Central memory CD8-positive, alpha-beta T cell (primary cell): ENCODE data around the gene SLC39A11.
"Not testable (repeated sequence)": the region's sequence is repeated elsewhere in the genome, so short reads cannot be mapped to it uniquely, and the experiment has no call there.

Experiments used
- ATAC-seq: fragments of 150-1000 bp; cut with Tn5 transposase; replicated peaks from 2 replicates; pipeline ENCODE4 v1.10.0; 2022; ENCODE audit warnings: mild to moderate bottlenecking, moderate FRiP score, moderate number of reproducible peaks; ENCODE audit not compliant: poor library complexity, severe bottlenecking; ENCODE audit errors: extremely low read depth
- DNase-seq, 2 donors: peaks; one replicate each; pipeline ENCODE4 v3.0.0; 2021; ENCODE audit warnings: low spot score in 2 of 2
- H3K27ac Mint-ChIP-seq: one replicate; pipeline ENCODE4 v1.8.0; 2022; ENCODE audit warnings: low read depth, mild to moderate bottlenecking, moderate library complexity, mixed read lengths
- H3K27me3 Mint-ChIP-seq: one replicate; pipeline ENCODE4 v1.8.0; 2022; ENCODE audit warnings: mixed read lengths
- H3K36me3 Mint-ChIP-seq: one replicate; pipeline ENCODE4 v1.8.0; 2022; ENCODE audit warnings: mild to moderate bottlenecking, moderate library complexity, mixed read lengths; ENCODE audit not compliant: insufficient read depth
- H3K4me1 Mint-ChIP-seq: one replicate; pipeline ENCODE4 v1.8.0; 2022; ENCODE audit warnings: mixed read lengths
- H3K4me3 Mint-ChIP-seq: one replicate; pipeline ENCODE4 v1.8.0; 2022; ENCODE audit warnings: mild to moderate bottlenecking, moderate library complexity, mixed read lengths
- H3K9me3 Mint-ChIP-seq: one replicate; pipeline ENCODE4 v1.8.0; 2022; ENCODE audit warnings: mixed read lengths

Gene SLC39A11, protein sequence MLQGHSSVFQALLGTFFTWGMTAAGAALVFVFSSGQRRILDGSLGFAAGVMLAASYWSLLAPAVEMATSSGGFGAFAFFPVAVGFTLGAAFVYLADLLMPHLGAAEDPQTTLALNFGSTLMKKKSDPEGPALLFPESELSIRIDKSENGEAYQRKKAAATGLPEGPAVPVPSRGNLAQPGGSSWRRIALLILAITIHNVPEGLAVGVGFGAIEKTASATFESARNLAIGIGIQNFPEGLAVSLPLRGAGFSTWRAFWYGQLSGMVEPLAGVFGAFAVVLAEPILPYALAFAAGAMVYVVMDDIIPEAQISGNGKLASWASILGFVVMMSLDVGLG

DNA sequence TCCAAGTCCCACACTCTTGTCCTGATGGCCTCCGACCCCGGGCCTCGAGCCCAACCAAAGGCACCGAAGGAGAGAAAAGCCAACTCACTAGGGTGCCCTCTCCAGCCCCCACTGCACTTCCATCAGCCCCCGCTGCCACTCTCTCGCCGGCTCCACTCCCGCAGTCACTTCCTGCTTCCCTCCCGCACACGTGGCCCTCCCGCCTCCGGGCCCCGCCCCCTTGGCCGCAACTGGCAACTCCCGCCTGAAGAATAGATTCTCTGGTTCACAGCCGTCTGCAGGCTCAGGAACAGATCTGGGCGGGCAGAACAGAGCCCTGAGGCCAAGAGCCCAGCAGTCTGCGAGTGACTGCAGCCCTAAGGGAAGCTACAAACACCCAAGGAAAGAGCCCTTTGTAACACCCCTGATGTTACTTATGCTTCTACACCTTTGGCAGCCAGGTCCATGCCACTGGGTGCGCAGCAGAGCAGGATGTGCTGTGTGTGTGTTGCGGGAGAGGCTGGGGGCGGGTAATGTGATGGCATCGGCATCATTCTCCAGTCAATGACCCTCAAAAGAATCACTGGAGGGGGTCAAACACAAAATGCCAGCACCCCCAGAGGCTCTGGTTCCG is at the start of gene SLC39A11:
Gene SLC39A11 (minus strand): TSS at position 166 of the 613 bp plus-strand sequence. CDS start 3,924 bp downstream, outside the sequence.
- Mint-ChIP-seq H3K9me3 (no peaks in the 10 kb centered on the region), H3K36me3 (no peaks in the 10 kb centered on the region), H3K4me3 (peak within 1 kb of the TSS; percentile 95), H3K27ac (peak within 1 kb of the TSS; percentile 88), H3K4me1 (peaks cover 32% of the 10 kb centered on the region), H3K27me3 (peaks cover 22% of the 10 kb centered on the region)
- ATAC-seq: peak; percentile 97
- DNase-seq: peak; percentile 77 to 82

DNA sequence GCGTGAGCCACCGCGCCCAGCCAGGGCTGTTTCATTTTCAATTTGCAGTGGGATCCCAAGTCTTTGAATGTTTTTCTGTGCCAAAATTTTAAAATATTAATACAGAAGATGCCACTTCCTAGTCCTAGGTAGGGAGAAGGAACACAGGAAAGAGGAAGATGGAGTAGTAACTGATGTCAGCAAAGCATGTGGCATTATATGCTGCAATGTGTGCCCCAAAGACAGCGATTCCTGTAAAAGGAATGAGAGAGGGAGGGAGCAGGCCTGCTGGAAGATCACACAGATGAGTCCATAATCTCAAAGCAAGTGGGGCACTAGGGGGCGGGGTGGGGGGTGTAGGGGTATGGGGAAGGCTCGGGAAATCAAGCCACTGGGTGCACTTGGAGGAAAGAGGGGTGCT is 48.9 kb upstream of the SLC39A11 start:
- Mint-ChIP-seq H3K9me3 (peaks cover 7% of the 10 kb centered on the region), H3K27me3 (peaks cover 17% of the 10 kb centered on the region), H3K4me1 (peaks cover 15% of the 10 kb centered on the region), H3K36me3 (no peaks in the 10 kb centered on the region), H3K27ac (no peak overlapping the region), H3K4me3 (no peak overlapping the region)
- ATAC-seq: no peak
- no peak for DNase-seq

DNA sequence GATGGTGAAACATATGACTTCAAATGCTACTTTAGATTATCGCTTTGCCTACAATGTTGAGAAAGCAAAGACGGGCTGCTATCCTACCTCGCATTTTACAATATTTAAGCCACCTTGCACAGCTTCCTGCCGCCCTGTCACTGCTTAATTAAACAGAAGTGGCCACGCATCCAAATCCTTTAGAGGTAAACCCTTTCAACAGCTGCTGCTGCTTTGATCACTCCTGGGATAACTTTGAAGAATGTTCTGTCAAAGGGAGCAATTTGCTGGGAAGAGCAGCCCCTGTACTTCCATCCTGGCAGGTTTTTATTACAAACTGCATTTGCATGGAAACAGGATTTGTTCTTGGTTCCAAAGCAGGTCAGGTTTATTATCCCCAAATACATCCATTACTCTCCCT is 48.1 kb upstream of the SLC39A11 start:
- ATAC-seq (no peak), DNase-seq (no peak)
- Mint-ChIP-seq H3K27ac (no peak overlapping the region), H3K9me3 (peaks cover 2% of the 10 kb centered on the region), H3K27me3 (peaks cover 17% of the 10 kb centered on the region), H3K4me1 (peaks cover 15% of the 10 kb centered on the region), H3K4me3 (no peak overlapping the region), H3K36me3 (no peaks in the 10 kb centered on the region)

DNA sequence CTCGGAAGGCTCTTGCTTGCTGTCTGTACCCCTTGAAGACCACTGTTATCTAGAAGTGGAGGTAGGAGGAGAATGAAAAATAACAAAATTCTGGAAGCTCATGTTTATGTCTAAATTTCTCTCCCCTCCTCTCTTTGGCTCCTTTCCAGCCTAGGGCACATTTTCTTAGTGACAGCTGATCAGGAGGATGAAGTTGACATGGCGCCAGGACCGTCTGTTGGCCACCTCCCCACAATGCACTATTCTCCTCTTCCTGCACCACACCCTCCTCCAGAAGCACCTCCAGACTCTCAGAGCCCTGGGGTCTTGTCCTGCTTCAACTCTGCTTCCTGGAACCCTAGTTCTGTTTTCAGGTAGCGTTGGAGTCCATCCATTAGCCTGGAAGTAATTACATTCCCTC is 46.8 kb upstream of the SLC39A11 start:
- Mint-ChIP-seq H3K27ac (no peak overlapping the region), H3K4me1 (peaks cover 15% of the 10 kb centered on the region), H3K36me3 (no peaks in the 10 kb centered on the region)

DNA sequence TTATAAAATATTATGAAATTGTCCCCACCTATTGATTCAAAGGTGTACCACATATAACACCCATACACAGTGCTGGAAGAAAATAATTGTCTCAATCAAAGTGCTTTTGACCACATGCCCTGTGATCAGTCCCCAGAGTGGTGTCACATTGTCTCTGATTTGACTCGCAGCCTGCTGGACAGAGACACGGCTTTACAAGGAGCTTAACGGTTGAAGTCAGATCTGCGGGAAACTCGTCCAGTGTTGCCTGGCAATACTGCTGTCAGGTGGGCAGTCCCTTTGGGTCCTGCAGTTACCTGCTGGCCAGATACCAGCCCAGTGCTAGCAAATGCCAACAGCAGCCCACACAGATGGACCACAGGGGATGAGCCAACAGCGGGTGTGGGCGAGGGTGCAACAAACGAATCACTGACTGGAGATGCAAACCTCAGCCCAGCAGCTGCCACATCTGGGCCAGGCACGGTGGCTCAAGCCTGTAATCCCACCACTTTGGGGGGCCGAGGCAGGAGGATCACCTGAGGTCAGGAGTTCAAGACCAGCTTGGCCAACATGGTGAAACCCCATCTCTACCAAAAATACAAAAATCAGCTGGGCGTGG is 46.2 kb upstream of the SLC39A11 start:
- ATAC-seq (no peak), DNase-seq (no peak)
- Mint-ChIP-seq H3K27ac (no peak overlapping the region), H3K9me3 (no peaks in the 10 kb centered on the region), H3K27me3 (peaks cover 17% of the 10 kb centered on the region), H3K4me1 (peaks cover 11% of the 10 kb centered on the region), H3K36me3 (no peaks in the 10 kb centered on the region), H3K4me3 (no peak overlapping the region)

More for the DNA sequence above, 46.8 kb upstream of the SLC39A11 start:
- no peaks in the 10 kb centered on the region for H3K9me3 Mint-ChIP-seq
- H3K4me3 Mint-ChIP-seq: no peak overlapping the region
- peaks cover 17% of the 10 kb centered on the region for H3K27me3 Mint-ChIP-seq
- ATAC-seq (no peak), DNase-seq (no peak)

DNA sequence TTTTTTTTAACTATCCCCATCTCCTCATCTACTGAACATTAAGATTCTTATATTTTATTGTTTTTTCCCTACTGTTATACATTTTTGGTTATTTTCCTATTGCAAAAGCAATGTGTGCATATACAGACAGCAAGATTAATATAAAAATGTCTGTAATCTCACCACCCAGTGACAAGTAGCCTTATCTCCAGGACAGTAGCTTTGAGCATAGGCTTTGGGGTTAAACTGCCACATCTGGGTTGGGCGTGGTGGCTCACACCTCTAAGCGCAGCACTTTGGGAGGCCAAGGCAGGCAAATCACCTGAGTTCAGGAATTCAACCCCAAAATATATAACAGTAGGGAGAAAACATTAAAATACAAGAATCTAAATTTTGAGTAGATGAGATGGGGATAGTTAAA is 44.9 kb upstream of the SLC39A11 start:
- no peak overlapping the region for H3K27ac Mint-ChIP-seq
- DNase-seq: no peak
- H3K4me1 Mint-ChIP-seq: no peaks in the 10 kb centered on the region
- no peaks in the 10 kb centered on the region for H3K36me3 Mint-ChIP-seq
- no peak for ATAC-seq
- H3K4me3 Mint-ChIP-seq: no peak overlapping the region
- peaks cover 17% of the 10 kb centered on the region for H3K27me3 Mint-ChIP-seq
- H3K9me3 Mint-ChIP-seq: no peaks in the 10 kb centered on the region

DNA sequence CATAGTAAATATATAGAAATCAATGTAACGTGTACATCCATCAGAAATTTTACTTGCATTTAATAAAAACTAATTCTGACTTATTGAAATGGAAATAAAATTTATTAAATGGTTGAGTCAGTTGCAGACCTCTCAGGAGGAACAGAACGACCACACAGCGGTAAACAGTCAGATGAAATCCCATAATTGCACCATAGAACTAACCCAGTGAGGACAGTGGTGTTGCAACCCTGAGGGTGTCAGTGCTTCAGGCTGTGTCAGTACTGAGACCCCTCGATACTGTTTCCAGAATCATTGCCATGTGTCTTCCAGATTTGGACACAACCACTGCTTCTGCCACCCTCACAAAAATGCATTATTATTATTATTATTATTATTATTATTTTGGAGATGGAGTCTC is 43.3 kb upstream of the SLC39A11 start:
- H3K4me3 Mint-ChIP-seq: no peak overlapping the region
- H3K27ac Mint-ChIP-seq: no peak overlapping the region
- no peaks in the 10 kb centered on the region for H3K36me3 Mint-ChIP-seq
- peaks cover 19% of the 10 kb centered on the region for H3K27me3 Mint-ChIP-seq
- ATAC-seq (no peak), DNase-seq (no peak)
- H3K4me1 Mint-ChIP-seq: no peaks in the 10 kb centered on the region
- no peaks in the 10 kb centered on the region for H3K9me3 Mint-ChIP-seq

- Mint-ChIP-seq H3K9me3 (no peaks in the 10 kb centered on the region), H3K36me3 (no peaks in the 10 kb centered on the region), H3K27ac (no peak overlapping the region)
Measured at GRCh38 chr17:73133911-73134649, 41.6 kb upstream of the SLC39A11 start.

DNA sequence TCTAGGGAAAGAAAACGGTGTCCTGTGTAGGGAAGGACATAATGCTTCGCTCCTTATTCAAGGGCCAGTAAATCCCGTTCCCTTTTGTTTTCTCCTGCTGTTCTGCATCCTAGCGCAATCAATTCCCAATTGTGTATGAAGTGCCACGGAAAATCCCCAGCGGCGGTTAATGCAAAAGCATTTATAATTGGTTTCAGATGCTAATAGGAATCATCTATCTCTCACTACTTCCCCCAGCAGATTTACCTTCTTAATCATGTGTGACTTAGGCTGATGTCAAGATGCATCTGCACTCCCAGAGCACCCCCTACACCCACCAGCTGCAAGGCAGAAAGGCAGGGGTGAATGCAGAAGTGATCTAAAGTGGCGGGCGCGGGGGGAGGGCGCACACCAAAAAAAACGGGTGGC is 39.6 kb upstream of the SLC39A11 start:
- DNase-seq (no peak), ATAC-seq (no peak)
- Mint-ChIP-seq H3K27me3 (peaks cover 19% of the 10 kb centered on the region), H3K4me1 (no peaks in the 10 kb centered on the region), H3K4me3 (no peak overlapping the region), H3K9me3 (no peaks in the 10 kb centered on the region), H3K27ac (no peak overlapping the region), H3K36me3 (no peaks in the 10 kb centered on the region)

More at GRCh38 chr17:73133911-73134649, 41.6 kb upstream of the SLC39A11 start:
- peaks cover 19% of the 10 kb centered on the region for H3K27me3 Mint-ChIP-seq
- H3K4me1 Mint-ChIP-seq: no peaks in the 10 kb centered on the region
- no peak for DNase-seq
- H3K4me3 Mint-ChIP-seq: no peak overlapping the region
- ATAC-seq: no peak

DNA sequence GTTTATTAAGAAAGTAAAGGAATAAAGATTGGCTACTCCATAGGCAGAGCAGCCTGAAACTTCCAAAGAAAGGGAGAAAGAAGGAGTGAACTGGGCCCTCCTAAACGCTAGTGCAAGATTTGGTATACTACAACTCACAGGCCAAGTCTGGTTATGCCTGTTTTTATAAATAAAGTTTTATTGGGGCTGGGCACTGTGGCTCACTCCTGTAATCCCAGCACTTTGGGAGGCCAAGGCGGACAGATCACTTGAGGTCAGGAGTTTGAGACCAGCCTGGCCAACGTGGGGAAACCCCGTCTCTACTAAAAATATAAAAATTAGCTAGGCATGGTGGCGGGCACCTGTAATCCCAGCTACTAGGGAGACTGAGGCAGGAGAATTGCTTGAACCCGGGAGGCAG is 39.0 kb upstream of the SLC39A11 start:
- H3K27ac Mint-ChIP-seq, H3K9me3 Mint-ChIP-seq, H3K4me1 Mint-ChIP-seq, H3K4me3 Mint-ChIP-seq, DNase-seq, H3K36me3 Mint-ChIP-seq, ATAC-seq: not testable (repeated sequence)
- peaks cover 19% of the 10 kb centered on the region for H3K27me3 Mint-ChIP-seq

DNA sequence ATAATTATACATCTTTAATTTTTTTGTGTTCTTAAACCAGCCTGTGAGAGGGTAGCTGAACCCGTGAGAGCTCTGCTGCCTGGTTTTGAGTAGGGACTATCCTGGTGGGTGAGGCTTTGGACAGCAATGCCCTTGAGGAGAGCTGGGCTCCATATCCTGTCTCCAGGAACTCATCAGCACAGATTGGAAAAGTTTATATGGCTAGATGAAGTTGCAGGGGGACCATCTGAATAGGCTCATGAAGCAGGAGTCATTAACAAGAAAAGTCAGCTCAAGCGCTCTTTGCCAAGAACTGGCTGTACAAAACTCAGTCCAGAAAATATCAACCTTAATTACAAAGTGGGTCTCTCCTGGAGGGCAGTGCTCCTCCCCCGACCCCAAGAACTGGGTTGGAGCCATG is 38.5 kb upstream of the SLC39A11 start:
- Mint-ChIP-seq H3K4me3 (no peak overlapping the region), H3K27me3 (peaks cover 19% of the 10 kb centered on the region), H3K27ac (no peak overlapping the region), H3K4me1 (no peaks in the 10 kb centered on the region), H3K36me3 (no peaks in the 10 kb centered on the region), H3K9me3 (no peaks in the 10 kb centered on the region)
- DNase-seq (no peak), ATAC-seq (no peak)

DNA sequence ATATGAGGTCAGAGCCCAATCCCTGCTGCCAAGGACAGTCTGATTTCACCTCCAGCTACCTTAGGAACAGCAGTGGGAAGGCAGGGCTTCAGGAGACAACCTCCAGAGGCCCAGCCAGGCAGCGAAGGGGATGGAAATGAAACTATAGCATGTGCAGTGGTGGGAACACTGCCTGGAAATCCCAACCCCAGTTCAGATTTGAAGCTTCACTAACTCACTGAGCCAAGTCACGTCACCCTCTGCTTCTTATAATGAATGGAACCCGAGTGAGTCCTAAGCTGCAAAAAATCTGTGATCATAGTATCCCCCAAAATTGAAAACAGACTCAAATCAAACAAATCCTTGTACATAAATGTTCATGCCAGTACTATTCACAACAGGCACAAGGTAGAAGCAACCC is 36.0 kb upstream of the SLC39A11 start:
- ATAC-seq: no peak
- peaks cover 19% of the 10 kb centered on the region for H3K27me3 Mint-ChIP-seq
- DNase-seq: no peak
- H3K4me3 Mint-ChIP-seq: no peak overlapping the region
- H3K4me1 Mint-ChIP-seq: no peaks in the 10 kb centered on the region
- no peaks in the 10 kb centered on the region for H3K36me3 Mint-ChIP-seq
- H3K9me3 Mint-ChIP-seq: no peaks in the 10 kb centered on the region
- H3K27ac Mint-ChIP-seq: no peak overlapping the region
